Mucosa of descending colon (tissue), 3 donors: ENCODE data around the gene IER5. TPM values are rescaled to one million over a fixed set of nuclear protein-coding genes. Genes with fewer than 3 reads are reported as not detected.
"Not testable (repeated sequence)": the region's sequence is repeated elsewhere in the genome, so short reads cannot be mapped to it uniquely, and the experiment has no call there.

Source experiments
- ATAC-seq: fragments of 200-7000 bp; cut with Tn5 transposase; one replicate; pipeline ENCODE4 v1.9.1; 2020; ENCODE audit warnings: mild to moderate bottlenecking, moderate library complexity
- DNase-seq, 3 donors: peaks; one replicate each; pipeline ENCODE4 v3.0.0-alpha.2; 2020
- H3K36me3 ChIP-seq: fragments of 200-600 bp; one replicate; pipeline ENCODE4 v1.8.0; 2021; ENCODE audit warnings: low read depth, mild to moderate bottlenecking
- H3K4me1 ChIP-seq: fragments of 200-600 bp; one replicate; pipeline ENCODE4 v1.8.0; 2021; ENCODE audit warnings: low read depth, mild to moderate bottlenecking
- H3K4me3 ChIP-seq: fragments of 200-600 bp; one replicate; pipeline ENCODE4 v1.8.0; 2021; ENCODE audit warnings: mild to moderate bottlenecking
- H3K9me3 ChIP-seq: fragments of 200-600 bp; one replicate; pipeline ENCODE4 v1.8.0; 2021; ENCODE audit warnings: mild to moderate bottlenecking
- intact Hi-C, 2 donors: fragments of 100-400 bp; cut with DNase I in 1 of 2; cut with micrococcal nuclease in 1 of 2; formaldehyde crosslinking; loops; one replicate each; pipeline versions ENCODE4 v1.11.0 to v1.11.1; 2022; cut with DNase I, micrococcal nuclease
- total RNA-seq, 3 donors: library from RNA; stranded (reverse); fragmentation: NEBNext Ultra II Directional in 2 of 3; extraction: Animal tissue kit (Norgen Biotek cat#: 25700) in 2 of 3; gene quantifications; one replicate each; pipeline versions ENCODE4 v1.2.1 to v1.2.4, GENCODE V29; 2021 to 2023
- TF ChIP-seq, protein P1 (sequence below): fragments of 200-600 bp; IDR thresholded peaks from one replicate; pipeline ENCODE4 v1.8.0; 2022; ENCODE audit warnings: antibody characterized with exemption, mild to moderate bottlenecking
- donor health status: DM: no; HTN: no; CAD: no; lungs with moderate emphysema.
- donor health status: DM: no; HTN: no; CAD: no.
- donor health status: DM: no; HTN: yes; CAD: no.

The IER5 gene
- total RNA-seq, 3 donors from 2014 or later, result 15.4 to 16.7 (median 16.4) TPM

GRCh38 chr1:181114574-181115367, 26.3 kb downstream of the IER5 start:
- Histone ChIP-seq H3K4me1 (peaks cover 6% of the 10 kb centered on the region), H3K9me3 (no peaks in the 10 kb centered on the region), H3K36me3 (no peaks in the 10 kb centered on the region), H3K4me3 (no peak overlapping the region)
- DNase-seq (no peak), ATAC-seq (no peak)
- TF ChIP-seq, protein P1, sequence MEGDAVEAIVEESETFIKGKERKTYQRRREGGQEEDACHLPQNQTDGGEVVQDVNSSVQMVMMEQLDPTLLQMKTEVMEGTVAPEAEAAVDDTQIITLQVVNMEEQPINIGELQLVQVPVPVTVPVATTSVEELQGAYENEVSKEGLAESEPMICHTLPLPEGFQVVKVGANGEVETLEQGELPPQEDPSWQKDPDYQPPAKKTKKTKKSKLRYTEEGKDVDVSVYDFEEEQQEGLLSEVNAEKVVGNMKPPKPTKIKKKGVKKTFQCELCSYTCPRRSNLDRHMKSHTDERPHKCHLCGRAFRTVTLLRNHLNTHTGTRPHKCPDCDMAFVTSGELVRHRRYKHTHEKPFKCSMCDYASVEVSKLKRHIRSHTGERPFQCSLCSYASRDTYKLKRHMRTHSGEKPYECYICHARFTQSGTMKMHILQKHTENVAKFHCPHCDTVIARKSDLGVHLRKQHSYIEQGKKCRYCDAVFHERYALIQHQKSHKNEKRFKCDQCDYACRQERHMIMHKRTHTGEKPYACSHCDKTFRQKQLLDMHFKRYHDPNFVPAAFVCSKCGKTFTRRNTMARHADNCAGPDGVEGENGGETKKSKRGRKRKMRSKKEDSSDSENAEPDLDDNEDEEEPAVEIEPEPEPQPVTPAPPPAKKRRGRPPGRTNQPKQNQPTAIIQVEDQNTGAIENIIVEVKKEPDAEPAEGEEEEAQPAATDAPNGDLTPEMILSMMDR, result no peak
- intact Hi-C loops, result no loop called here

DNA sequence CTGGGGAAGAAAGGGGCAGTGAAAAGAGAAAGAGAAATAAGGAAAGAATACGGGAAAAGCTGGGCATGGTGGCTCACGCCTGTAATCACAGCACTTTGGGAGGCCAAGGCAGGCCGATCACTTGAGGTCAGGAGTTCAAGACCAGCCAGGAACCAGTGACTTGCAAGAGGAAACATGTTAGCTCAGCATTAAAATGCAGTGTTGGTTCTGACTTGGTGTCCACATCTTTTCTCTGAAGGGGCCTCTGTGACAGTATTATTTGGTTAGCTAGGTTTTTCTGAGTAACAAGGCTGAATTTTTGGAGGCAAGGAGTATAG, 26.8 kb downstream of the IER5 start:
- DNase-seq, result no peak
- TF ChIP-seq, protein P1, result no peak
- Histone ChIP-seq H3K4me1 (peaks cover 6% of the 10 kb centered on the region), H3K4me3 (no peak overlapping the region), H3K9me3 (no peaks in the 10 kb centered on the region), H3K36me3 (no peaks in the 10 kb centered on the region)
- intact Hi-C loops, result no loop called here
- no peak for ATAC-seq

- H3K4me3 ChIP-seq, H3K9me3 ChIP-seq, intact Hi-C loops, H3K36me3 ChIP-seq, ATAC-seq, H3K4me1 ChIP-seq, DNase-seq: not testable (repeated sequence)
These were observed 27.5 kb downstream of the IER5 start for GRCh38 chr1:181115971-181116370.

DNA sequence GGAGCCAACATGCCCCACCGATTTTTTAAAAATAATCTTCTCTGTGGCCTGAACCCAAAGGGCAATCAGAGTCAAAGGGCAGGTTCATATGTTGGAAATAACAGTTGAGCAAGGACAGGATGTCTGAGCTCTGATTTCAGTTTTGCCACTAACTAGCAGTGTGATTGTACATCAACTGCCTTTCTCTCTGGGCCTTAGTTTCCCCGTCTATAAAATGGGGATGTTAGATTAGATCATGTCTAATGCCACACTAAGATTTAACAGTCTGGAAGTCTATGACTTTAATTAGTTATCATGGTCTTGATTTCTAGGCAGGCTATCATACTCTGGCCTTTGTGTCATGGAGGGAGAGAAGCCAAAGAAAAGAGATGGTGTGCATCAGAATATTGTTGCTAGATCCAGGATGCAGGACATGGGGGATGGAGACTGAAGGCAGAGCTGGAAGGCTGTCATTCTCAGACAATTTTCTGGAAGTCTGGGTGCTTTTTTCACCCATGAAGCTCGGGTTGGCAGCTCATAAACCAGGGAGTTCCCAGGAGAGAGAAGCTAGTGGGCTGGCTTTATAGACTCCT, 28.4 kb downstream of the IER5 start:
- intact Hi-C loops, result no loop called here

GRCh38 chr1:181117648-181118449, 29.3 kb downstream of the IER5 start:
- intact Hi-C loops, result no loop called here
- Histone ChIP-seq H3K36me3 (no peaks in the 10 kb centered on the region), H3K4me1 (peaks cover 2% of the 10 kb centered on the region), H3K9me3 (no peaks in the 10 kb centered on the region), H3K4me3 (no peak overlapping the region)
- DNase-seq (peak in 1 of 3 donors; percentile 32), ATAC-seq (peak; percentile 79)
- TF ChIP-seq, protein P1, result no peak

More for the DNA sequence above, 28.4 kb downstream of the IER5 start:
- no peaks in the 10 kb centered on the region for H3K36me3 ChIP-seq
- no peak overlapping the region for H3K4me3 ChIP-seq
- ATAC-seq (no peak), DNase-seq (no peak)
- peaks cover 6% of the 10 kb centered on the region for H3K4me1 ChIP-seq
- TF ChIP-seq, protein P1, result no peak
- no peaks in the 10 kb centered on the region for H3K9me3 ChIP-seq
